ENCODE data around the gene ABTB2. TPM values are rescaled to one million over a fixed set of nuclear protein-coding genes. Genes with fewer than 3 reads are reported as not detected.

Gene ABTB2
- total RNA-seq, 4 donors from 2014 or later = 7.1 to 9.3 (median 7.7) TPM

DNA sequence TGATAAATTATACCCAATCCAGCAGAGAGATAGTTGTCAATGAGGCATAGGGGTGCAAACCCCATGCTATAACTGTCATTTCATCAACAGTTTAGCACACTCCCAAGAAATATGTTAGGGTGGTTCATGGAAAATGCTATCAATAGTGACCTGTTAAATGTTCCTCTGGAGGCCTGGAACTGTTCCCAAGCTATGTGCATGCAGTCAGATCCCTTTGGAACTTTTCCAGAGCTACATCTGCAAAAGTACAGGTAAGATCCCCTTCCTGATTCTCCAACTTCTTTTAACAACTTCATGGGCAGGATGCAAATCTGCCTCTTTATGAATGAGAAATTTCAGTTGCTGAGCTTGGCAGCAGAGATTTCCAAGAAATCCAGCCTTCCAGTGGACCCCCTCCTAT is 27.2 kb downstream of the ABTB2 start:
- H3K27ac ChIP-seq = no peak overlapping the region
- no peak for DNase-seq (ENCODE audit: low spot score in 2 of 2)
- no peaks in the 10 kb centered on the region for H3K36me3 ChIP-seq
- no peaks in the 10 kb centered on the region for H3K27me3 ChIP-seq
- H3K9me3 ChIP-seq = no peaks in the 10 kb centered on the region
- peaks cover 0 to 30% (median 0%) of the 10 kb centered on the region in 4 donors for H3K4me1 ChIP-seq
- no peak overlapping the region for H3K4me3 ChIP-seq
- TF ChIP-seq EP300 (IDR thresholded peaks at IDR 0.05) = no peak
- no peak for TF ChIP-seq CTCF (IDR thresholded peaks at IDR 0.05)
- TF ChIP-seq POLR2A (IDR thresholded peaks at IDR 0.05) = no peak

DNA sequence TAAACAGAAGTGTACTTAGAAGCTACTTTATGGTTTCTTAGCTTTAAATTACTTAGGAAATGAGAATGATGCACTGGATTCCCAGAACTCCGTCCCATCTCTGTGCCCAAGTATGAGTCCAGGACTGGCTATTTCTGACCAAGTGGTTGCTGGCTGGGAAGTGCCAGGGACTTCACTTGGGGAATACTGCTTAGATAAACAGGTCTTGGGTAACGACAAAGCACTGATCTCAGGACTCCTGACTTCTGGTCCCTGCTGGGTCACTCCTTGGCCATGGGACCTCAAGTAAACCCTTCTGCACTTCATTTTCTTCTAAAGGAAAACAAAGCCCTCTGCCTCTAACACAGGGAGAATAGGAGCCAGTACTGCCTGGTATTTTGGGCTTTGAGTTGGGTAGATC is 27.9 kb downstream of the ABTB2 start:
- TF ChIP-seq EP300 (IDR thresholded peaks at IDR 0.05) (no peak), POLR2A (IDR thresholded peaks at IDR 0.05) (no peak), CTCF (IDR thresholded peaks at IDR 0.05) (no peak)
- no peaks in the 10 kb centered on the region for H3K27me3 ChIP-seq
- no peaks in the 10 kb centered on the region for H3K36me3 ChIP-seq
- H3K4me1 ChIP-seq = peaks cover 0 to 30% (median 0%) of the 10 kb centered on the region in 4 donors
- no peak overlapping the region for H3K27ac ChIP-seq
- no peaks in the 10 kb centered on the region for H3K9me3 ChIP-seq
- H3K4me3 ChIP-seq = no peak overlapping the region
- WGBS, 2 donors = 87 to 89% methylated on average over 2 of the region's 2 CpGs
- DNase-seq (ENCODE audit: low spot score in 2 of 2) = no peak

DNA sequence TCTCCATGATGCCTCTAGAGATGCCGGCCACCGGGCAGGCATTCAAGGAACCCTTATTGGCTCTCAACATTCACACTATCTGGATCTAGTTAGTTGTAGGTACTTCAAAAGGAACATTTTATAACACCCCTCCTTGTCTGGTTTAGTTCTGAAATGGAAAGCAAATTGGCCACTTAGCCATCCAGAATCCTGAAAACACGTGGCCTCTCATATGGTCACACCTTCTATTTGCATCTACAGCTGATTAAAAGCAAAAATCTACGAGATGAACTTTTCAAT is 29.2 kb downstream of the ABTB2 start:
- no peaks in the 10 kb centered on the region for H3K9me3 ChIP-seq
- H3K4me3 ChIP-seq = no peak overlapping the region
- H3K36me3 ChIP-seq = no peaks in the 10 kb centered on the region
- 84 to 88% methylated on average over 4 of the region's 4 CpGs for WGBS, 2 donors
- DNase-seq (ENCODE audit: low spot score in 2 of 2) = no peak
- TF ChIP-seq POLR2A (IDR thresholded peaks at IDR 0.05) = no peak
- TF ChIP-seq EP300 (IDR thresholded peaks at IDR 0.05) = no peak
- no peak for TF ChIP-seq CTCF (IDR thresholded peaks at IDR 0.05)
- H3K27me3 ChIP-seq = no peaks in the 10 kb centered on the region
- H3K27ac ChIP-seq = no peak overlapping the region
- peaks cover 0 to 38% (median 0%) of the 10 kb centered on the region in 4 donors for H3K4me1 ChIP-seq

GRCh38 chr11:34327804-34328631 is 29.8 kb downstream of the ABTB2 start:
- H3K27me3 ChIP-seq = no peaks in the 10 kb centered on the region
- no peaks in the 10 kb centered on the region for H3K9me3 ChIP-seq
- H3K36me3 ChIP-seq = no peaks in the 10 kb centered on the region
- H3K4me3 ChIP-seq = no peak overlapping the region
- peak; percentile 30 to 63 for DNase-seq (ENCODE audit: low spot score in 2 of 2)
- H3K4me1 ChIP-seq = peaks cover 0 to 38% (median 0%) of the 10 kb centered on the region in 4 donors
- whole genome bisulfite sequencing, 2 donors = 54 to 63% methylated on average over 7 of the region's 7 CpGs
- peak overlapping the region in 1 of 4 donors; percentile 2 for H3K27ac ChIP-seq
- TF ChIP-seq POLR2A (IDR thresholded peaks at IDR 0.05) (no peak), EP300 (IDR thresholded peaks at IDR 0.05) (peak in 1 of 2 donors; percentile 49)

DNA sequence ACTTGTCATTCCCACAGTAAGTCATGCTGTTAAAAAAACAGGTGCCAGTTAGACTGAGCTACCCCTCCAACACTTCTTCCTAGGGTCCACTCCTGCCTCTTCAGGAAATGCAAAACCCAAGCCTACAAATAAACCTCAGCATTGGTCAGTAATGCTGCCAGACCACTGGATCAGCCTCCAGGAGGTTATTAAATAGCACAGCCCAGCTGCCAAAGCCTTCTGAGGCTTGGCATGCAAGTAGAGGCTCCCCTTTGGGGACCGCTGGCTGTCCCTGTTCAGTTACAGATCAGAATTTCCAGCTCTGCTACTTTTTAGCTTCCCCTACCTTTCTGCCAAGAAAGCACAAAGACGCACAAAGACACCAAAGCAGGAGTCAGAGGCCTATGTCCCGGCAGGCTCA is 33.3 kb downstream of the ABTB2 start:
- Histone ChIP-seq H3K27me3 (no peaks in the 10 kb centered on the region), H3K36me3 (no peaks in the 10 kb centered on the region), H3K4me3 (no peak overlapping the region), H3K4me1 (peaks cover 0 to 35% (median 0%) of the 10 kb centered on the region in 4 donors), H3K27ac (no peak overlapping the region), H3K9me3 (no peaks in the 10 kb centered on the region)
- WGBS, 2 donors = 87 to 92% methylated on average over 3 of the region's 3 CpGs
- no peak for DNase-seq (ENCODE audit: low spot score in 2 of 2)
- TF ChIP-seq EP300 (IDR thresholded peaks at IDR 0.05) = no peak
- TF ChIP-seq CTCF (IDR thresholded peaks at IDR 0.05) = no peak
- no peak for TF ChIP-seq POLR2A (IDR thresholded peaks at IDR 0.05)

Measured in tibial nerve (tissue), 4 donors.